Neutrophil (primary cell): ENCODE measurements around the gene APIP.
A peak's percentile ranks its signal among the peaks of the same experiment; 100 is the strongest.

Experiments
- H3K27ac ChIP-seq: fragments of 200-600 bp; sonication (generic); 2 replicates; pipeline ENCODE4 v1.5.1; 2016; ENCODE audit warnings: mild to moderate bottlenecking, moderate library complexity
- H3K27me3 ChIP-seq: fragments of 200-600 bp; sonication (generic); 2 replicates; pipeline ENCODE4 v1.6.0; 2016; ENCODE audit warnings: mild to moderate bottlenecking
- H3K36me3 ChIP-seq: fragments of 200-600 bp; sonication (generic); 2 replicates; pipeline ENCODE4 v1.5.1; 2017
- H3K4me1 ChIP-seq, 2 experiments: fragments of 200-600 bp in 1 of 2; sonication (generic) in 1 of 2; 1 replicate in 1 of 2; 2 replicates in 1 of 2; pipeline versions ENCODE4 v1.5.1 to v1.6.1; 2013 to 2016; ENCODE audit warnings: low read depth in 1 of 2, low read length in 1 of 2, mild to moderate bottlenecking in 1 of 2, moderate library complexity in 1 of 2; ENCODE audit not compliant: control insufficient read depth in 1 of 2, insufficient read depth in 1 of 2
- H3K4me3 ChIP-seq, 2 experiments: fragments of 200-600 bp in 1 of 2; sonication (generic) in 1 of 2; 1 replicate in 1 of 2; 2 replicates in 1 of 2; pipeline ENCODE4 v1.5.1; 2013 to 2016; ENCODE audit warnings: low read depth in 1 of 2, low read length in 1 of 2, mild to moderate bottlenecking in 1 of 2, moderate library complexity in 1 of 2
- H3K9me3 ChIP-seq: fragments of 200-600 bp; sonication (generic); 2 replicates; pipeline ENCODE4 v1.5.1; 2016
- TF ChIP-seq, protein P1 (sequence below): fragments of 200-600 bp; sonication (generic); IDR thresholded peaks from 2 replicates; pipeline ENCODE4 v1.5.1; 2016; ENCODE audit warnings: antibody characterized with exemption

Gene APIP

DNA sequence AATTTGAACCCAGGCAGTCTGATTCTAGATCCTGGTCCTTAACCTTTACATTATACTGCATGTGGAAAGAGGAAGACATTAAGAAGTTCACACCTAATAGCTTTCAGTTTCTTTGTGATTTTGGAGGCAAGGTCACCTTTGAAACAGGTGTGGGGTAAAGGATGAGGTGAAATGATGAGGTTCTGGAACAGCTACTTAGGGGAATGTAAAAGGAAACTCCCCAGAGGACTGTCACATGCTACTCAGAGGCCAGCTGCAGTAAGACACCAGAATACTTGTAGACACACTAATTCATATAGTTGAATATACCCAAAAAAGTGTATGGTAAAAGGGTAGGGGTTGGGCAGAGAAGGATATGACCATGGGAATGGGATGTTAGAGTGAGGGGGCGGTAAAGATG lies 5.4 kb downstream of the APIP start:
- Histone ChIP-seq H3K27ac (peak overlapping the region; percentile 62), H3K4me1 (peaks cover 27 to 28% of the 10 kb centered on the region in 2 experiments), H3K27me3 (no peaks in the 10 kb centered on the region), H3K36me3 (no peaks in the 10 kb centered on the region), H3K4me3 (no peak overlapping the region), H3K9me3 (no peaks in the 10 kb centered on the region)
- TF ChIP-seq, protein P1, sequence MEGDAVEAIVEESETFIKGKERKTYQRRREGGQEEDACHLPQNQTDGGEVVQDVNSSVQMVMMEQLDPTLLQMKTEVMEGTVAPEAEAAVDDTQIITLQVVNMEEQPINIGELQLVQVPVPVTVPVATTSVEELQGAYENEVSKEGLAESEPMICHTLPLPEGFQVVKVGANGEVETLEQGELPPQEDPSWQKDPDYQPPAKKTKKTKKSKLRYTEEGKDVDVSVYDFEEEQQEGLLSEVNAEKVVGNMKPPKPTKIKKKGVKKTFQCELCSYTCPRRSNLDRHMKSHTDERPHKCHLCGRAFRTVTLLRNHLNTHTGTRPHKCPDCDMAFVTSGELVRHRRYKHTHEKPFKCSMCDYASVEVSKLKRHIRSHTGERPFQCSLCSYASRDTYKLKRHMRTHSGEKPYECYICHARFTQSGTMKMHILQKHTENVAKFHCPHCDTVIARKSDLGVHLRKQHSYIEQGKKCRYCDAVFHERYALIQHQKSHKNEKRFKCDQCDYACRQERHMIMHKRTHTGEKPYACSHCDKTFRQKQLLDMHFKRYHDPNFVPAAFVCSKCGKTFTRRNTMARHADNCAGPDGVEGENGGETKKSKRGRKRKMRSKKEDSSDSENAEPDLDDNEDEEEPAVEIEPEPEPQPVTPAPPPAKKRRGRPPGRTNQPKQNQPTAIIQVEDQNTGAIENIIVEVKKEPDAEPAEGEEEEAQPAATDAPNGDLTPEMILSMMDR: no peak

DNA sequence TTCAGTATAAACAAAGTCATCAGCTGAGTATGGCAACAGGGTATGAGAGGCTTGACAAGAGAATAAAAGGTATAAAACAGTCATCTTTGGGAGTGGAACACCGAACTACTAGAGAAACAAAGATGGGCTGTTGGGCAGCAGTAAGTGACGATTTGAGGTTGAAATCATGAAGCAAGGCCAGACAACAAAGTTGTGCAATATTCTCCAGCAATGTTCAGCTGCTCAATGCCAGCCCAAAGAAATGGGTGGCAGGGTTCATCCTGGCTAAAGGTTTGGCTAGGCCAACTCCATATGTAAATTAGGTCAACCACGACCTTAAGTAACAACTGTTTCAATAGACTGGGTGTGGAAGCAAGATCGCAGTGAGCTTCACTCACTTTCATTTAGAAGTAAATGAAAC lies 6.2 kb downstream of the APIP start:
- Histone ChIP-seq H3K9me3 (no peaks in the 10 kb centered on the region), H3K4me3 (no peak overlapping the region), H3K4me1 (peaks cover 18 to 19% of the 10 kb centered on the region in 2 experiments), H3K27me3 (no peaks in the 10 kb centered on the region), H3K27ac (peak overlapping the region; percentile 62), H3K36me3 (no peaks in the 10 kb centered on the region)
- TF ChIP-seq, protein P1: no peak

DNA sequence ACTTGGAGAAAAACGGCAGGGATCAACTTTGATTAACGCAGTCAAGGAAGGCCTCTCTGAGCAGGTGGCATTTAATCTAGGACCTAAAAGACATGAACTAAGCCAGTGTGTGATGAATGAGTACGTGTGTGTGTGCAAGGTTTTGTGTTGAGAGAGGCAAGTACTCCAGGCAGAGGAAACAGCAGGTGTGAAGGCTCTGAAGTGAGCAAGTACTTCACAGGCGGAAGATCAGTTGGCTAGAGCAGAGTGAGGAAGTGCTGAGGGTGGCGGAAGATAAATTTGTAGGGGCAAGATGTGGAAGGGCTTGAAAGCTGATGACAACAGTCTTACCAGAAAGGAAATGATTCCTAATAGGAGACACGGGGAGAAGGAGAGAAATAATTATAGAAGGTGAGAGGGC lies 6.8 kb downstream of the APIP start:
- H3K4me1 ChIP-seq: peaks cover 17 to 22% of the 10 kb centered on the region in 2 experiments
- TF ChIP-seq, protein P1: no peak
- no peaks in the 10 kb centered on the region for H3K9me3 ChIP-seq
- H3K27ac ChIP-seq: peak overlapping the region; percentile 62
- H3K36me3 ChIP-seq: no peaks in the 10 kb centered on the region
- no peak overlapping the region for H3K4me3 ChIP-seq
- H3K27me3 ChIP-seq: no peaks in the 10 kb centered on the region

GRCh38 chr11:34907934-34908593 lies 8.1 kb downstream of the APIP start:
- Histone ChIP-seq H3K27me3 (no peaks in the 10 kb centered on the region), H3K4me1 (peaks cover 17 to 29% of the 10 kb centered on the region in 2 experiments), H3K4me3 (no peak overlapping the region), H3K36me3 (no peaks in the 10 kb centered on the region), H3K9me3 (no peaks in the 10 kb centered on the region), H3K27ac (no peak overlapping the region)
- TF ChIP-seq, protein P1: no peak

- Histone ChIP-seq H3K9me3 (peaks cover 1% of the 10 kb centered on the region), H3K36me3 (no peaks in the 10 kb centered on the region), H3K4me3 (no peak overlapping the region), H3K4me1 (peaks cover 14 to 27% of the 10 kb centered on the region in 2 experiments), H3K27me3 (no peaks in the 10 kb centered on the region), H3K27ac (no peak overlapping the region)
- TF ChIP-seq, protein P1: no peak
These were observed 10.5 kb downstream of the APIP start for GRCh38 chr11:34905666-34906065.
